NOMO-1 (cell line): Measurements from ENCODE around the gene PUM1.
"Not testable (repeated sequence)": the region's sequence is repeated elsewhere in the genome, so short reads cannot be mapped to it uniquely, and the experiment has no call there.

ENCODE experiments used
- DNase-seq, 2 experiments: peaks; one replicate each; lab custom pipeline; 2025; ENCODE audit not compliant: unreplicated experiment in 2 of 2; lab: John Stamatoyannopoulos, UW

The PUM1 gene

GRCh38 chr1:30969903-30970302 is 95.6 kb downstream of the PUM1 start:
- no peak for DNase-seq

DNA sequence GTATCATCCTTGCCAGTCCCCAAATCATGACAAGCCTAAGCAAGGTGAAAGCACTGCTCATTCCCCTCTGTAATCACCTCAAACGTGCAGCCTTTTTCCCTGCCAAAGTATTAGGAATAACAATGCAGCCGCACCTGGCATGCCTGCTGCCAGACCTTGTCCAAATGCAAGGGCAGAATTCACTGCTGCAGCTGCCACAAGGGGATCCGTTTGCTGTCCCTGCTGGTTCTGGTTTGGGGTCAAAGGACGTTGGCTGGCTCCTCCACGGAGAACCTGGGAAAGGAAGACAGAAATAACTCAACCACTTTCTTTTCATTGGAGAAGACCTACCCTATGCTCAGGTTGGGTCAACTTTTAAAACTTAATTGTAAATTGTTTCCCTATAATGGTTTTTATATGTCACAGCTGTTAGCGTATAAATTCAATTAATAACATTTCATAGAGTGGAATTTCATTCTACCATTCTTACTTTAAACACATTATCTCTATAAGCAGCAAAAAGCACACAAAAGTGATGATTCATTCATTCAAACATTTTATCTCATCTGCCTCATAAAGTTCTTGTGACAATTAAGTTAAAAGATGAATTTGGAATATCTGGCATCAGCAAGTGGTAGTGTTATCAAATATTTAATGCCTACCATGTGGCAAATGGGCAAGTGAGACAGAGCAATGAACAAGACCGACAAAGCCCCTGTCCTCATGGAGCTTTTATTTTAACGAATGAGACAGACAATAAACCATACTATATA is 97.1 kb downstream of the PUM1 start:
- no peak for DNase-seq

DNA sequence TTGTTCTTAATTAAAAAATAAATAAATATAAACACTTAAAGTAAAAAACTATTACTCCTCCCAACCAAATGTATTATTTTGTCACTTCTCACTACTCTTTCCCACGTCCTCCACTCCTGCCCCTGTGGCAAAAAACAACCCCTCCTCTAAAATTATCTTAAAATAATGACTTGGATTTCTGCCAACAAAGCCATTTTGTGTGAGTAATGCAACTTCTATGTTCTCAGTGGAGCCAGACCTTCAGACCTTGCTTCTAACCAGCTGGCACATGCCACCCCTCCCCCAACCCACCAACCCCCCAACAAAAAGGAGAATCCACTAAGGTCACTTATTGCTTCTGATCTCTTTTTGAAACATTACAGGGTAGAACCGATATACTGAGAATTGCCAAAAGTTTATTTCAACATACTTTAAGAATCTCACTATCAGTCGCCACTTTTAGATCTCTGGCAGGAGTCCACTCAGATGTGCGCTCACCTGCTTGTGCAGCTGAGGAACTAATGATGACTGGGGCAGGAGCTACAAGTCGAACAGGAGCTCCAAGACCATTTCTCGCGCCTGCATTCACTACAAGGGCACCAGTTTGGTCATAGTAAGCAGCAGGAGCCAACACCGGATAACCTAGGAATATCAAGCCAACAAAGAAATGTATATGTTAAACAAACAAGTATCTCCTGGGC is 98.7 kb downstream of the PUM1 start:
- DNase-seq: no peak

DNA sequence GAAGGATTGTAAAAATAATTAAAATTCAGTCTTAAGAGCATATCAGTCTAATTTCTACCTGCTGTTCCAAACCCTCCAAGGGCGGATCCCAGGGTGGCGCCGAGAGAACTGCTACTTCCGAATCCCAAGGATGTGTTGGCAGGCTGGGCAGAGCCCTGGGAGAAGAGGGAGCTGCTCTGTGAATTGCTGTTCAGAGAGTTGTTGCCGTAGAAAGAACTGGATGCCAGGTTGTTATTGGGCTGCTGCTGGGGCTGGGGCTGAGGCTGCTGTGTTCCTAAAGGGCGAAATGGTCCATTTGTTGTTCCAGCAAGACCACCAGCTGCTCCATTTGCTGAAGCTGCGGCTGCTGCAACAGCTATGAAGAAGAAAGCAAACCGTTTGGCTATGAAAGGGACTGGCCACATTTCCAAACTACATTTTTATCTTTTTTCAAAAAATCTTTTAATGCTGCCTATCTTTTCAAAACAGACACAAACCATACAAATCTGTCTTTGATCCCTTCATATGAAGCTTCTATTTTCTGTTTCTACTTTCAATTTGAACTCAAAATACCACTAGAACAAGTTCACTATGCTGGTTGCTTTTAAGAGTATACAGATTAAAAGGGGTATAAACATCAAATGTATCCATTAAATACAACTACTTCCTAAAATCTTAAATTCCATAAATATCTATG is 99.5 kb downstream of the PUM1 start:
- no peak for DNase-seq

DNA sequence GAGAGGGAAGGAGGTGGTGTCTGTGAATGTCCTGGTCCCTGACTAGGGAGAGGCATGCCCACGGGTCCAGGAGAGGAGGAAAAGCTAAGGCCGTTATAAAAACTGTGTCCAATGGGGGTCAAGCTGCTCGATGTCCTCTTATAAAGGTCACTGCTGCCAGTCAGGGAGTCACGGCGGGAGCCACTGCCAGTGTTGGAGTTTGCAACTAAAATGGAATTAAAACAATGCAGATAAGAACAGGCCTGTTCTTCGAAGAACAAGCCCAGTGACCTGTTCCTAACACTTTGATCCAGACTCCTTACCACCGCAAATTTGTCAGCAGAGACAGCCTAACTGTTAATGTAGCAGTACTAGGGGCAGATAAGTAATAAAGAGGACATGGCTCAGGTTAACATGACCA is 100.8 kb downstream of the PUM1 start:
- no peak for DNase-seq

DNA sequence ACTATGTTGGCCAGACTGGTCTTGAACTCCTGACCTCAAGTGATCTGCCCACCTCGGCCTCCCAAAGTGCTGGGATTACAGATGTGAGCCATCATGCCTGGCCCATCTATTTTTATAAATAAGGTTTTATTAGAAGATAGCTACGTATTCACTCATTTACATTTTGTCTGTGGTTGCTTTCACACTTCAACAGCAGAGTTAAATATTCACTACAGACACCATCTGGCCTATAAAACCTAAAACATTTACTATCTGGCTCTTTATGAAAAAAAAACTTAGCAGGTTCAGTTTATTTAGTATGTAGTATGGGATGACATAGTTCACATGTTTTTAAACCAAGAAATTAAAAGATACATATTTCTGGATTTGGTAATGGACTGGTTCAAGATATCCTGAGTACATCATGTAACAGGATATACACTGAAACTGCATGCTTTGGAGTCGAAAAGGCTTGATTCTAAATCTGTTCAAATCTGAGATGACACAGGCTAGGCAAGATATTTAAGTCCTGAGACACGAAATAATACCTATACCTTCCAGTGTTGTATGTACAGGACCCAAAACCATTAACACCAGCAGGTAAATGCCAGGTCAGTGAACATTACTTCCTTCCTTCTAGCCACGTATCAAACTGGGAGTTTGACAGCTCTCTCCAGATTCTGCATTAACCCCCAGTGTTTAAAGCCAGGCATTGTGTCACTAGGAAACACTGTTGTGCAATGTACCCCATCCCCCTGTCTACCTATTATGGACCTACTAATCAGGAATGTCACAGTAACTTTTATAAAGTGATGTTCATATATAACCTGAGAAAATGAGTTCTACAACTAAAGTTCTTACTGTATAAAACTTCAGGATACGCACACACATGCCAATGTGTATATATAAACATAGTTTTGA is 102.7 kb downstream of the PUM1 start:
- no peak for DNase-seq

- no peak for DNase-seq
Measured at GRCh38 chr1:30957560-30958222, 107.8 kb downstream of the PUM1 start.

- no peak for DNase-seq
Measured at GRCh38 chr1:30955448-30956015, 110.0 kb downstream of the PUM1 start.

DNA sequence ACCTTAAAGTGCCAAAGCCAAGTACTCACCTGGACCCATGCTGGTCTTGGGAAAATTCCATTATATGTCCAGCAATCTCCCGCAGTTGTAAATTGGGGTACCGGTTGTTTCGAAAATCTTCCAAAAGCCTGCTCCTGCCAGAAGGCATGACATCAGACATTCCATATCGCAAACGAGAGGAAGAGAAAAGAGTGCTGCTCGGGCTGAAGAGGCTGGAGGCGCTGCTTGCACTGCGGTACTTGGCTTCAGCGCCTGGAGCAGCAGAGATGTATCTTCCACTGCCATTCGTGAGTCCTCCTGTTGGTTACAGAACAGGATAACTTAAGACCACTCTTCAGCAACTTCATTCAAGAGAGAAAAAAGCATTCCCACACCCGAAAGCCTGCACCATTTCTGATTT is 111.8 kb downstream of the PUM1 start:
- no peak for DNase-seq

GRCh38 chr1:30952098-30952497 is 113.4 kb downstream of the PUM1 start:
- DNase-seq: no peak

- no peak for DNase-seq
Measured at GRCh38 chr1:30950700-30951099, 114.8 kb downstream of the PUM1 start.

DNA sequence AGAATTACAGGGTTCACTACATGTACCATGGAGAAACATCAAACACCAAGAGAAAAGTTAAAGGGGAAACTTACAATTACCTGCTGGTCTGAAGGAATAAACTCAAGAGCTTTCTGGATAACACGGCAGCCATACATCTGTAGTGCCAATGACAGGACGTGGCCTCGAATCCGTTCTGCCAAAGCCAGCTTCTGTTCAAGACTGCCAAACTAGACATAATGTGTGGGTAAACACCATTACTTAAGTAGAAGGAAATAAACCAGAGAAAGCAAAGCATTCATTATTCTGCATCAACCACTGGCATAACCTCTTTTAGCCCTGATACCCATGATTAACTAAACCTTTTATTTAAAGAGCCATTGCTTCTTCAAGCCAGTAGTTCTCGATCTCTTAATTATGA is 115.5 kb downstream of the PUM1 start:
- no peak for DNase-seq

DNA sequence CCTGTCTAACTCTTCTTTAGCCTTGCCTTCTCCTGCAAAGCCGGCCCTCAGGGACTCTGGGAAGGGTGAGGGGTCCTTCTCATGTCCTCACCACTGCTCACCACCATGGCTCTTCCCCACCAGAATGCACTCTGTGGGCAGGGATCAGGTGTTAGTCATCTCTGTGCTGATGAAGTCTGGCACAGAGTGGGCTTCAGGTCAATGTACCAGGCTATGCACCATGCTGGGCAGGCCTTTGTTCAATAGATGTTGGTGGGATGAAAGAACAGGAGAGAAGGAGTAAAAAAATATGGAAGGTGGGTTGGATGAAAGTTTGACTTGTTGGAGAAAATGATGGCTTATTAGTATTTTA is 116.1 kb downstream of the PUM1 start:
- DNase-seq: not testable (repeated sequence)

DNA sequence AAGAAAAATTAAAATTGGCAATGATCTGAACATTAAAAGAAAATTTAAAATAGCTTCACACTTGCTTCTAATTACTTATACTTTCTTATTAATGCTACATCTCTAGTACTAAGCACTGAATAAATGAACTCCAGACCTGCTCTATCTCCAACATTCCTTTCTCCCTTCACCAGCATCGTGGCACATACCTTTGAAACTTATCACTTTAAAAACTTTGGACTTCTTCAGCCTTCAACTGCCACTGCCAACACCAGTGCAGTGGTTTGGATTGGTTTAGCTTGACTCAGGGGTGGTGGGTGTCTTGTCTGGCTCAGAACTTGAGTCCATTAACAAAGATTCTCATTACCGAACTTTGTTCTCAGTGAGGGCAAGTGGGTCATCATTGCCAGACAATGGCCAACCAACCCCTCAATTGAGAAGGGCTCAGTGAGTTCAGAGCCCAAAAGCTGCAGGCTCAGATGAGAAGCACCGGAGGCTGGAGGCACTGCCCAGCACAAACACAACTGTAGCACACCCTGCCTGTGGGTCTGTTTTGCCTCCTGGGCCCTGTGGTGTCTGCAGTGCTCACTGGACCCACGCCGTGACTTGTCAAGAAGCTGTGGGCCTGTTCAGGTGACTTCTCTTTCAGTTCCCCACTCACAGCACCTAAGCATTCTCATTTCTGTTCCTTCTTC is 116.6 kb downstream of the PUM1 start:
- not testable (repeated sequence) for DNase-seq

- DNase-seq: no peak
Measured at GRCh38 chr1:30948278-30948677, 117.2 kb downstream of the PUM1 start.

DNA sequence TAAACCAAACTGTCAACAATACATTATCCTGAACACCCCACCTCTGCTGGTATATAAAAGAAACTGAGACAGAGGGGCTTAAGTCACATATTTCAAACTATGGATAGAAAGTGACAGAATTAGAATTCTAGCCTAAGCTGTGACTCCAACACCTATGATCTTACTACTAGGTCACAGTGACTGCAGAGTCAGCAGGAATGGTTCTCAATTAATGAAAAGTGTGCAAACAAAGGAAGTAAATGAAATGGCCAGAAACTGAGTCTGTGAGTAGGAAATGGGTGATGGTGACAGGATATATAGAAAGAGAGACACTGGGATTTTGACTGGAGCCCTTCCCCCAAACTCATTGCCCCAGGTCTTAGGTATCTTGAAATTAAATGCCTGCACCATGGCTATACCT is 118.3 kb downstream of the PUM1 start:
- DNase-seq: no peak

DNA sequence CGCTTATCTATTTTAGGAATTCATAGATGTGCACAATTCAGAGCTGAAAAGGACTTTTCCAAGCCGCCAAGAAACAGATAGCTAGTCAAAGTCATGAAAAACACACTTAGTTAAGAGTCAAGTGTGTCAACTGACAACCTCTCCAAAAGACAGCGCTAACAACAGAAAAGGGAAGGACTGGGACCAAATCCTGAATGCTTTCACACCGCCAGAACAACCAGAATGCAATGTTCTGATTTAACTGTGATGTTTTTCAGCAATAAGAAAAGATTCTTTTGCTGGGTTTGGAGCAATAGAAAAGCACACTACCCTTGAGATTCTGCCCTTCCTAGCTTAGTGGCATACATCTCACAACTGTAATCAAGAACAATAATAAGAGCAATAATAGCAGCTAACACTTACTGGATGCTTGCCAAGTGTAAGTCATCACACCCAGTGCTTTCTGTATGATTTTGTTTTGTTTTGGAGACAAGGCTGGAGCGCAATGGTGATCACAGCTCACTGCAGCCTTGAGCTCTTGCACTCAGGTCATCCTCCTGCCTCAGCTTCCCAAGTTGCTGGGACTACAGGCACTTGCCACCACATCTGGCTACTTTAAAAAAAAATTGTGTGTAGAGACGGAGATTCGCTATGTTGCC is 123.1 kb downstream of the PUM1 start:
- DNase-seq: no peak

DNA sequence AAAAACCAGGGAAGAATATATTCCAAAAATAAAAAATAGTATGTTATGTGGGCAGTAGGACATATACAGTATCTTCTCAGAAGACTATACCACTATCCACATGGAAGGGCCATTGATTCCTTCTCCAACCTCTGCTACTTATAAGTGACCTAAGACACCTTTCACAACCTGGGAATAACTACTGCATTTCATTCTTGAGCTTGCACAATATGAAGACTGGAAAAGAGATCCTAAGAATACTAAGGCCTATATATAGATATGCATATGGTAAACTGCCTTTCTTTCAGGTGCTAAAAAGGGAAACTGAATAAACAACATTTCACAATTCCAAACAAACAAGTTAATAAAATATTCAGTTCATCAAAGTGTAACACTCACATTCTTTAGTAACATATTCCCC is 125.0 kb downstream of the PUM1 start:
- DNase-seq: no peak

- no peak for DNase-seq
Measured at GRCh38 chr1:30936541-30937171, 128.9 kb downstream of the PUM1 start.
